Adipose tissue (tissue), 3 donors: ENCODE results near the gene CDC5L. TPM values are rescaled to one million over a fixed set of nuclear protein-coding genes. Genes with fewer than 3 reads are reported as not detected.

Experiments used
- polyA plus RNA-seq, 3 donors: library from polyadenylated mRNA; stranded (reverse); fragments of 200-250 nt; gene quantifications; one replicate each; pipeline ENCODE4 v1.2.3, GENCODE V29; 2013
- donor health status: healthy with polysubstance abuse.
- donor health status: Bipolar disorder and iron deficiency.
- donor health status: healthy.

CDC5L gene
- polyA plus RNA-seq, 3 donors = 6.5 to 8.4 (median 7.6) TPM

Other genes starting within 250 kb of the CDC5L start
- 1 to 10 TPM in 2 of 3 donors, under 1 TPM in 1; 0.24 to 2.5 (median 2.0) TPM for gene CAPN11, start 228.9 kb upstream of the CDC5L start, polyA plus RNA-seq
- gene MYMX, start 170.8 kb upstream of the CDC5L start, polyA plus RNA-seq = 10 to 100 TPM in 1 of 3 donors, 1 to 10 TPM in 2; 1.2 to 20.5 (median 2.1) TPM
- 100 to 1,000 TPM in 1 of 3 donors, 10 to 100 TPM in 2; 50.7 to 253 (median 57.6) TPM for gene SLC29A1, start 164.1 kb upstream of the CDC5L start, polyA plus RNA-seq
- gene HSP90AB1, start 140.6 kb upstream of the CDC5L start, polyA plus RNA-seq = 100 to 1,000 TPM; 452 to 676 (median 667) TPM
- 10 to 100 TPM; 12.5 to 27.8 (median 26.7) TPM for gene SLC35B2, start 130.2 kb upstream of the CDC5L start, polyA plus RNA-seq
- gene NFKBIE, start 122.2 kb upstream of the CDC5L start, polyA plus RNA-seq = 1 to 10 TPM; 3.1 to 9.8 (median 4.9) TPM
- under 1 TPM in 1 of 3 donors, not detected in 2; 0.06 TPM for gene TMEM151B, start 117.3 kb upstream of the CDC5L start, polyA plus RNA-seq
- 1 to 10 TPM; 3.1 to 4.9 (median 4.7) TPM for gene AARS2, start 74.4 kb upstream of the CDC5L start, polyA plus RNA-seq
- gene SPATS1, start 45.1 kb upstream of the CDC5L start, polyA plus RNA-seq = not detected